ENCODE data around the gene ALK.

ALK gene

GRCh38 chr2:29733965-29734364 is 187.4 kb downstream of the ALK start:
- Histone ChIP-seq H3K27ac (ENCODE audit: insufficient read depth, low read length, poor library complexity, severe bottlenecking) (no peak overlapping the region), H3K4me1 (ENCODE audit: control insufficient read depth, insufficient read depth, low read length, poor library complexity, severe bottlenecking) (no peaks in the 10 kb centered on the region), H3K4me3 (ENCODE audit: insufficient read depth, low read depth, low read length, poor library complexity, severe bottlenecking) (no peak overlapping the region), H3K27me3 (replicated peaks; ENCODE audit: control insufficient read depth, insufficient read depth, low read length, poor library complexity, severe bottlenecking) (no peaks in the 10 kb centered on the region), H3K9me3 (ENCODE audit: control insufficient read depth, low read length) (no peaks in the 10 kb centered on the region), H3K36me3 (ENCODE audit: control insufficient read depth, insufficient read depth, low read length) (no peaks in the 10 kb centered on the region)
- no peak for DNase-seq

GRCh38 chr2:29733213-29733612 is 188.2 kb downstream of the ALK start:
- Histone ChIP-seq H3K36me3 (ENCODE audit: control insufficient read depth, insufficient read depth, low read length) (no peaks in the 10 kb centered on the region), H3K27ac (ENCODE audit: insufficient read depth, low read length, poor library complexity, severe bottlenecking) (no peak overlapping the region), H3K4me1 (ENCODE audit: control insufficient read depth, insufficient read depth, low read length, poor library complexity, severe bottlenecking) (no peaks in the 10 kb centered on the region), H3K4me3 (ENCODE audit: insufficient read depth, low read depth, low read length, poor library complexity, severe bottlenecking) (no peak overlapping the region), H3K27me3 (replicated peaks; ENCODE audit: control insufficient read depth, insufficient read depth, low read length, poor library complexity, severe bottlenecking) (no peaks in the 10 kb centered on the region), H3K9me3 (ENCODE audit: control insufficient read depth, low read length) (no peaks in the 10 kb centered on the region)
- no peak for DNase-seq

GRCh38 chr2:29731948-29732347 is 189.4 kb downstream of the ALK start:
- no peak for DNase-seq
- Histone ChIP-seq H3K27me3 (replicated peaks; ENCODE audit: control insufficient read depth, insufficient read depth, low read length, poor library complexity, severe bottlenecking) (no peaks in the 10 kb centered on the region), H3K4me3 (ENCODE audit: insufficient read depth, low read depth, low read length, poor library complexity, severe bottlenecking) (no peak overlapping the region), H3K27ac (ENCODE audit: insufficient read depth, low read length, poor library complexity, severe bottlenecking) (no peak overlapping the region), H3K4me1 (ENCODE audit: control insufficient read depth, insufficient read depth, low read length, poor library complexity, severe bottlenecking) (no peaks in the 10 kb centered on the region), H3K36me3 (ENCODE audit: control insufficient read depth, insufficient read depth, low read length) (no peaks in the 10 kb centered on the region), H3K9me3 (ENCODE audit: control insufficient read depth, low read length) (no peaks in the 10 kb centered on the region)

GRCh38 chr2:29729932-29730331 is 191.5 kb downstream of the ALK start:
- no peaks in the 10 kb centered on the region for H3K4me1 ChIP-seq (ENCODE audit: control insufficient read depth, insufficient read depth, low read length, poor library complexity, severe bottlenecking)
- H3K4me3 ChIP-seq (ENCODE audit: insufficient read depth, low read depth, low read length, poor library complexity, severe bottlenecking), result no peak overlapping the region
- no peaks in the 10 kb centered on the region for H3K36me3 ChIP-seq (ENCODE audit: control insufficient read depth, insufficient read depth, low read length)
- no peak for DNase-seq
- H3K27ac ChIP-seq (ENCODE audit: insufficient read depth, low read length, poor library complexity, severe bottlenecking), result no peak overlapping the region
- no peaks in the 10 kb centered on the region for H3K9me3 ChIP-seq (ENCODE audit: control insufficient read depth, low read length)
- H3K27me3 ChIP-seq (replicated peaks; ENCODE audit: control insufficient read depth, insufficient read depth, low read length, poor library complexity, severe bottlenecking), result no peaks in the 10 kb centered on the region

GRCh38 chr2:29729401-29729800 is 192.0 kb downstream of the ALK start:
- DNase-seq, result no peak
- Histone ChIP-seq H3K4me3 (ENCODE audit: insufficient read depth, low read depth, low read length, poor library complexity, severe bottlenecking) (no peak overlapping the region), H3K36me3 (ENCODE audit: control insufficient read depth, insufficient read depth, low read length) (no peaks in the 10 kb centered on the region), H3K27ac (ENCODE audit: insufficient read depth, low read length, poor library complexity, severe bottlenecking) (no peak overlapping the region), H3K9me3 (ENCODE audit: control insufficient read depth, low read length) (no peaks in the 10 kb centered on the region), H3K4me1 (ENCODE audit: control insufficient read depth, insufficient read depth, low read length, poor library complexity, severe bottlenecking) (no peaks in the 10 kb centered on the region), H3K27me3 (replicated peaks; ENCODE audit: control insufficient read depth, insufficient read depth, low read length, poor library complexity, severe bottlenecking) (no peaks in the 10 kb centered on the region)

GRCh38 chr2:29726976-29727375 is 194.4 kb downstream of the ALK start:
- Histone ChIP-seq H3K4me3 (ENCODE audit: insufficient read depth, low read depth, low read length, poor library complexity, severe bottlenecking) (no peak overlapping the region), H3K9me3 (ENCODE audit: control insufficient read depth, low read length) (no peaks in the 10 kb centered on the region), H3K4me1 (ENCODE audit: control insufficient read depth, insufficient read depth, low read length, poor library complexity, severe bottlenecking) (no peaks in the 10 kb centered on the region), H3K27ac (ENCODE audit: insufficient read depth, low read length, poor library complexity, severe bottlenecking) (no peak overlapping the region), H3K36me3 (ENCODE audit: control insufficient read depth, insufficient read depth, low read length) (no peaks in the 10 kb centered on the region), H3K27me3 (replicated peaks; ENCODE audit: control insufficient read depth, insufficient read depth, low read length, poor library complexity, severe bottlenecking) (no peaks in the 10 kb centered on the region)
- no peak for DNase-seq

- no peak for DNase-seq
- no peaks in the 10 kb centered on the region for H3K4me1 ChIP-seq (ENCODE audit: control insufficient read depth, insufficient read depth, low read length, poor library complexity, severe bottlenecking)
- H3K36me3 ChIP-seq (ENCODE audit: control insufficient read depth, insufficient read depth, low read length), result no peaks in the 10 kb centered on the region
- H3K9me3 ChIP-seq (ENCODE audit: control insufficient read depth, low read length), result no peaks in the 10 kb centered on the region
- H3K27me3 ChIP-seq (replicated peaks; ENCODE audit: control insufficient read depth, insufficient read depth, low read length, poor library complexity, severe bottlenecking), result no peaks in the 10 kb centered on the region
- no peak overlapping the region for H3K4me3 ChIP-seq (ENCODE audit: insufficient read depth, low read depth, low read length, poor library complexity, severe bottlenecking)
- H3K27ac ChIP-seq (ENCODE audit: insufficient read depth, low read length, poor library complexity, severe bottlenecking), result no peak overlapping the region
These were observed 195.8 kb downstream of the ALK start for GRCh38 chr2:29725610-29726009.

GRCh38 chr2:29724282-29724681 is 197.1 kb downstream of the ALK start:
- Histone ChIP-seq H3K9me3 (ENCODE audit: control insufficient read depth, low read length) (no peaks in the 10 kb centered on the region), H3K27me3 (replicated peaks; ENCODE audit: control insufficient read depth, insufficient read depth, low read length, poor library complexity, severe bottlenecking) (no peaks in the 10 kb centered on the region), H3K27ac (ENCODE audit: insufficient read depth, low read length, poor library complexity, severe bottlenecking) (no peak overlapping the region), H3K4me3 (ENCODE audit: insufficient read depth, low read depth, low read length, poor library complexity, severe bottlenecking) (no peak overlapping the region), H3K36me3 (ENCODE audit: control insufficient read depth, insufficient read depth, low read length) (no peaks in the 10 kb centered on the region), H3K4me1 (ENCODE audit: control insufficient read depth, insufficient read depth, low read length, poor library complexity, severe bottlenecking) (no peaks in the 10 kb centered on the region)
- DNase-seq, result no peak

- no peaks in the 10 kb centered on the region for H3K9me3 ChIP-seq (ENCODE audit: control insufficient read depth, low read length)
- H3K4me3 ChIP-seq (ENCODE audit: insufficient read depth, low read depth, low read length, poor library complexity, severe bottlenecking), result no peak overlapping the region
- H3K27me3 ChIP-seq (replicated peaks; ENCODE audit: control insufficient read depth, insufficient read depth, low read length, poor library complexity, severe bottlenecking), result no peaks in the 10 kb centered on the region
- DNase-seq, result no peak
- H3K27ac ChIP-seq (ENCODE audit: insufficient read depth, low read length, poor library complexity, severe bottlenecking), result no peak overlapping the region
- H3K36me3 ChIP-seq (ENCODE audit: control insufficient read depth, insufficient read depth, low read length), result no peaks in the 10 kb centered on the region
- no peaks in the 10 kb centered on the region for H3K4me1 ChIP-seq (ENCODE audit: control insufficient read depth, insufficient read depth, low read length, poor library complexity, severe bottlenecking)
These were observed 198.0 kb downstream of the ALK start for GRCh38 chr2:29723255-29724001.

GRCh38 chr2:29719639-29720038 is 201.7 kb downstream of the ALK start:
- Histone ChIP-seq H3K27ac (ENCODE audit: insufficient read depth, low read length, poor library complexity, severe bottlenecking) (no peak overlapping the region), H3K4me3 (ENCODE audit: insufficient read depth, low read depth, low read length, poor library complexity, severe bottlenecking) (no peak overlapping the region), H3K9me3 (ENCODE audit: control insufficient read depth, low read length) (no peaks in the 10 kb centered on the region), H3K4me1 (ENCODE audit: control insufficient read depth, insufficient read depth, low read length, poor library complexity, severe bottlenecking) (no peaks in the 10 kb centered on the region), H3K36me3 (ENCODE audit: control insufficient read depth, insufficient read depth, low read length) (no peaks in the 10 kb centered on the region), H3K27me3 (replicated peaks; ENCODE audit: control insufficient read depth, insufficient read depth, low read length, poor library complexity, severe bottlenecking) (no peaks in the 10 kb centered on the region)
- no peak for DNase-seq

Data from effector memory CD4-positive, alpha-beta T cell (primary cell).